Vagina (tissue), 2 donors: ENCODE data around the gene SHFL.

Experiments
- CTCF ChIP-seq, 3 experiments: fragments of 450-650 bp in 2 of 3; fragments of 200-600 bp in 1 of 3; sonication (generic) in 1 of 3; IDR thresholded peaks; one replicate each; pipeline ENCODE4 v1.5.1; 2017 to 2019; ENCODE audit warnings: antibody characterized with exemption in 3 of 3, mild to moderate bottlenecking in 2 of 3, moderate library complexity in 2 of 3
- POLR2A ChIP-seq, 2 donors: fragments of 450-650 bp; IDR thresholded peaks; one replicate each; pipeline ENCODE4 v1.6.1; 2017; ENCODE audit warnings: antibody characterized with exemption in 2 of 2, mild to moderate bottlenecking in 2 of 2, moderate library complexity in 2 of 2

- TF ChIP-seq POLR2A (IDR thresholded peaks at IDR 0.05) (no peak), CTCF (IDR thresholded peaks at IDR 0.05) (no peak)
Observed at GRCh38 chr19:10133596-10133995, 47.5 kb downstream of the SHFL start.
